ENCODE data around the gene OSGIN1.
A peak's percentile ranks its signal among the peaks of the same experiment; 100 is the strongest.

OSGIN1 gene

GRCh38 chr16:83920894-83921491 is 32.0 kb upstream of the OSGIN1 start:
- peaks cover 5% of the 10 kb centered on the region; the same call in 1 of the 2 replicates for H3K36me3 ChIP-seq (ENCODE audit: insufficient read depth, low read length)
- no peaks in the 10 kb centered on the region for H3K9me3 ChIP-seq (ENCODE audit: control insufficient read depth, insufficient read depth, low read length)
- no peaks in the 10 kb centered on the region for H3K4me1 ChIP-seq (ENCODE audit: insufficient read depth, low read length)
- no peak overlapping the region for H3K9ac ChIP-seq (ENCODE audit: low read depth, low read length)

GRCh38 chr16:83923581-83924365 is 29.3 kb upstream of the OSGIN1 start:
- Histone ChIP-seq H3K9ac (ENCODE audit: low read depth, low read length) (no peak overlapping the region), H3K4me1 (ENCODE audit: insufficient read depth, low read length) (0 out of 2 replicates have a peak, but pooled peaks cover 4% of the 10 kb centered on the region), H3K9me3 (ENCODE audit: control insufficient read depth, insufficient read depth, low read length) (no peaks in the 10 kb centered on the region), H3K36me3 (ENCODE audit: insufficient read depth, low read length) (peaks cover 1% of the 10 kb centered on the region; the same call in 1 of the 2 replicates)

DNA sequence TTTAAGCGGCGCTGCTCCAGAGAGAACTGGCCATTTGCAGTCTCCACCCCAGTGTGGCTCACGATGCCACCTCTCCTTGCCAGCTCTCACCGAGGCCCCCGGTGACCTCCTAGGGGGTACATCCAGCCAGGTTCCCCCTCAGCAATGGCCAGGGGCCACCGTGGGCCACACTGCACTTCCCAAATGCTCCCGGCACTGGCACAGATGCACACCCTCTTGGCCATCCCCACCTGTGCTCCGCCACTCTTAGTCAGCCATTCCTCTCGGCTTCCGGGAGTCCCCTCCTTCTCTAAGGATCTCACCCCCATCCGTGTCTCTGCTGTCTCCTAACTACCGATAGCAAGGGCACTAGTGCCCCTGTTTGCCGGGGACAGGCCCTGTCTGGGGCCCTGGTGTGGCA is 28.4 kb upstream of the OSGIN1 start:
- H3K9me3 ChIP-seq (ENCODE audit: control insufficient read depth, insufficient read depth, low read length), result no peaks in the 10 kb centered on the region
- no peak overlapping the region for H3K9ac ChIP-seq (ENCODE audit: low read depth, low read length)
- 0 out of 2 replicates have a peak, but pooled peaks cover 4% of the 10 kb centered on the region for H3K4me1 ChIP-seq (ENCODE audit: insufficient read depth, low read length)
- no peaks in the 10 kb centered on the region for H3K36me3 ChIP-seq (ENCODE audit: insufficient read depth, low read length)

DNA sequence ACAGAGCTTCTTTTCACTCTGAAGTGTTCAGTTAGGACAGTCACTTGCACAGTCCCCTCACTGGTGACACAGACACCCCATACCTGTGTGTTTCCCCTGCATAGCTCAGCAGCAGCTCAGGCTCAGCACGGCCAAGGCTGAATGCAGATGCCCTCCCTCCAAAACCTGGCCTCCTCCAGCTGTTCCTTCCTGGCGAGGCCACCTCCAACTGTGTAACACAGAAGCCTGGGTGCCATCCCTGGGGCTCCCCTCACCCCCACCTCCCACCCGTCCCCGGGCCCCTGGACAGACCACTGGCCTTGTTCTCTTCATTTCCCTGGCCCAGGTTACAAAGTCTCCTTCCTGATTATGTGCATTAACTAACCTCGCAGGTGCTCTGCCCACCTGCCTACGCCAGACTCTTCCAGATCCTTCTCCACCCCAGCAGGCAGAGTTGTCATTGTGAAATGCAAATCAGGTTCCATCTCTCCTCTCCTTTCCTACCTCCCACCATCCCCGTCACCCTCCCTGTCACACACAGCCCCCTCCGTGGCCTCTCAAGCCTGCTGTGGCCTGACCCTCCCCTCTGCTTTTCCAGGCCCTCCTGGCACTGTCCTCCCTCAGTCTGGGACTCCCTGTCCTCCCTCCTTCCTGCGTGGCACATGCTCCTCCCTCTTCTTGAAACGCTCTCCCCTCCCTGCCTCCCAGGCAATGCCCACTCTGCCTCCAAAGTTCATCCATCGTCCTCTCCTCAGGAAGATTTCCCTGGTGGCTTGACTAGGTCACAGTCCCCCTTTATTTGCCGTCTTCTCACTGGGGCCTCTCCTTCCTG is 27.7 kb upstream of the OSGIN1 start:
- 0 out of 2 replicates have a peak, but pooled peaks cover 4% of the 10 kb centered on the region for H3K4me1 ChIP-seq (ENCODE audit: insufficient read depth, low read length)
- H3K9ac ChIP-seq (ENCODE audit: low read depth, low read length), result no peak overlapping the region
- no peaks in the 10 kb centered on the region for H3K9me3 ChIP-seq (ENCODE audit: control insufficient read depth, insufficient read depth, low read length)
- no peaks in the 10 kb centered on the region for H3K36me3 ChIP-seq (ENCODE audit: insufficient read depth, low read length)

- Histone ChIP-seq H3K4me1 (ENCODE audit: insufficient read depth, low read length) (0 out of 2 replicates have a peak, but pooled peaks cover 4% of the 10 kb centered on the region), H3K9ac (ENCODE audit: low read depth, low read length) (no peak overlapping the region), H3K9me3 (ENCODE audit: control insufficient read depth, insufficient read depth, low read length) (no peaks in the 10 kb centered on the region), H3K36me3 (ENCODE audit: insufficient read depth, low read length) (no peaks in the 10 kb centered on the region)
These were observed 26.9 kb upstream of the OSGIN1 start for GRCh38 chr16:83925957-83926725.

DNA sequence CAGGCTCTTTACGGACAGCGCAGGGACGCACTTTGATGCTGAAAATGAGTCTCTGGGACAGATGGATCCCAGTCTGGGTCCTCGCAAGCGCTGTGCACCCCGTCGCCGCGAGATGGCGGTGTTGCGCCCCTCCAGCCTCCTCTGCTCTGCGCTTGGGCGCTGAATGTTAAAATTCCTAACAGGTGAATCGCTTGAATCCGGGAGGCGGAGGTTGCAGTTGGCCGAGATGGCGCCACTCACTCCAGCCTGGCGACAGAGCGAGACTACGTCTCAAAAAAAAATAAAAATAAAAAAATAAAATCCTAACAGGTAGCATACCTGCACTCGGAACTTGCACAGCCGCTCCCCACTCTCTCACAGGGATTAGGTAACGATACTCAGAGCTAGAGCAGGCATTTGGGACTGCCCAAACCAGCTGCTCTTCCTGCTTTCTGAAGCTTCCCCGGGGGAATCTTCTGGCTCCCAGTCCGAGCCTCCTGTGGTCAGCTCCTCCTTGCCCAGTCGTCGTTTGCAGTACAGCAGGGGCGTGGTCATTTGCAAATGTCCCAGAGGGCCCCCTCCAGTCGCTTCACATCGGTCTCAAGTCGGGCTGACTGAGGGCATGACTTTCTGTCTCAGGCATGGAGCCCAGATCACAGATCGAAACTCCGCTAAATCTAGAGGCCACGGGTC is 26.2 kb upstream of the OSGIN1 start:
- H3K9ac ChIP-seq (ENCODE audit: low read depth, low read length), result peak overlapping the region; percentile 44

GRCh38 chr16:83928341-83929055 is 24.5 kb upstream of the OSGIN1 start:
- H3K9me3 ChIP-seq (ENCODE audit: control insufficient read depth, insufficient read depth, low read length), result no peaks in the 10 kb centered on the region
- H3K9ac ChIP-seq (ENCODE audit: low read depth, low read length), result no peak overlapping the region
- 0 out of 2 replicates have a peak, but pooled peaks cover 4% of the 10 kb centered on the region for H3K4me1 ChIP-seq (ENCODE audit: insufficient read depth, low read length)
- no peaks in the 10 kb centered on the region for H3K36me3 ChIP-seq (ENCODE audit: insufficient read depth, low read length)

More for the DNA sequence above, 26.2 kb upstream of the OSGIN1 start:
- H3K4me1 ChIP-seq (ENCODE audit: insufficient read depth, low read length), result 0 out of 2 replicates have a peak, but pooled peaks cover 4% of the 10 kb centered on the region
- H3K9me3 ChIP-seq (ENCODE audit: control insufficient read depth, insufficient read depth, low read length), result no peaks in the 10 kb centered on the region
- H3K36me3 ChIP-seq (ENCODE audit: insufficient read depth, low read length), result no peaks in the 10 kb centered on the region

DNA sequence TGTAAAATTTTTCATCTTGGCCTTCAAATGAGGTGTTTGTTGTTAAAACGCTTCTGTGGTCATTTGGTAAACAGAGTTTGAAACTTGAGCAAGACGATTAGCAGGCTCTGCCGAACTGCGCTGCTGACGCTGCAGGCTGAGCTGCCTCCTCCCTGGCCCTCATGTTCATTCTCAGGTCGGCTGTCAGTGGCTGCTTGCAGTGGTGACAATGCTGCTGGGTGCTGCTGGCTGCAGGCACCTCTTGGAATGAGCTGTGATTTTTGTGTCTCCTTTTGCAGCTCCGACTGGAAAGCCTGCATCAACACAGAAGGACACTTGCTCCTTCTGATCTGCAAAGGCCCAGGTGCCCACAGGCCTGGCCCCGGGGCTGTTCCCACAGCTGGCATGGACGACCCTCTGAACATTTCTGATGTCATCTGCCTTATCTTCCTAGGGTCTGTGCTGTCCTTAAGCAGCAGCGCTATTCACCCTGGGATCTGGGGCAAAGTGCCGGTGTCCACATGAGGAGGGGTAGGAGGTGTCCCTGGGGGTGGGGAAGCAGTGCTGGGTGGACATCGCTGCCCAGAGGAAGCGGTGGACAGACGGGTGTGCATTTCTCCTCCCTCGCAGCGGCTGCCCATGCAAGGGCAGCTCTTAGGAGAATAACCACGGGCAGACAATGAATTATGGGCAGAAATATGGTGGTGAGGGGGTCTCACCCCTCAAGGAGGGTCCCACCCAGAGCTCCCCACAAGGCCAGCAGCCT is 23.1 kb upstream of the OSGIN1 start:
- H3K9me3 ChIP-seq (ENCODE audit: control insufficient read depth, insufficient read depth, low read length), result no peaks in the 10 kb centered on the region
- H3K36me3 ChIP-seq (ENCODE audit: insufficient read depth, low read length), result no peaks in the 10 kb centered on the region
- H3K9ac ChIP-seq (ENCODE audit: low read depth, low read length), result no peak overlapping the region
- H3K4me1 ChIP-seq (ENCODE audit: insufficient read depth, low read length), result 0 out of 2 replicates have a peak, but pooled peaks cover 4% of the 10 kb centered on the region

DNA sequence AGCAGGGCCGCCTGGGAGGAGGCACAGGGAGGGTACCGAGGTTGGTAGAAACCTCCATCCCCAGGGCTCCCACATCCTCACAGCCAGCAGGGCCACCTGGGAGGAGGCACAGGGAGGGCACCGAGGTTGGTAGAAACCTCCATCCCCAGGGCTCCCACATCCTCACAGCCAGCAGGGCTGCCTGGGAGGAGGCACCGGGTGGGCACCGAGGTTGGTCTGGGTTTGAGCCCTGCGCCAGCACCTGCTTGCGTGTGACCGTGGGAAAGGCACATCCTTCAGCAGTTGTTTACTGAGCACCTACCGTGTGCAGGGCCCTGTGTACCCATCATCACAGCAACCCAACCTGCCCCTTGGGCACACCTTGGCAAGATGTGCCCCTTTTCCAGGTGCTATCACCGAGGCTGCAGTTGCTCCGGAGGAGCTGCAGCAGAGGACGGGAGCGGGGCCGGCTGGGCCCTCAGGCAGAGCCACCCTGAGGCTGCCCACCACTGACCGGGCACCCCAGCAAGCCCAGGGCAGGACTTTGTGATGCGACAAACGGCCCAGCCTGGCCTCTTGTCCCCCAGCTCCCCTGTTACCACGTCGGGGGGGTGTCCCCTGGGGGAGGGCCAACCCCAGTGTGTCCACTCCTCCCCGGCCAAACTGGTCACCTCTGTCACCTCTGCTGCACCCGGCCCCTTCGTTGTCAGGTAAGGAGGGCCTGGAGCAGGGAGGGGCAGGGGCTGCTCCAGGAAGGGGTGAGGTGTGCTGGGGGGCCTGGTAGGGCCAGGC is 22.1 kb upstream of the OSGIN1 start:
- Histone ChIP-seq H3K36me3 (ENCODE audit: insufficient read depth, low read length) (no peaks in the 10 kb centered on the region), H3K9me3 (ENCODE audit: control insufficient read depth, insufficient read depth, low read length) (no peaks in the 10 kb centered on the region), H3K9ac (ENCODE audit: low read depth, low read length) (no peak overlapping the region), H3K4me1 (ENCODE audit: insufficient read depth, low read length) (0 out of 2 replicates have a peak, but pooled peaks cover 4% of the 10 kb centered on the region)

DNA sequence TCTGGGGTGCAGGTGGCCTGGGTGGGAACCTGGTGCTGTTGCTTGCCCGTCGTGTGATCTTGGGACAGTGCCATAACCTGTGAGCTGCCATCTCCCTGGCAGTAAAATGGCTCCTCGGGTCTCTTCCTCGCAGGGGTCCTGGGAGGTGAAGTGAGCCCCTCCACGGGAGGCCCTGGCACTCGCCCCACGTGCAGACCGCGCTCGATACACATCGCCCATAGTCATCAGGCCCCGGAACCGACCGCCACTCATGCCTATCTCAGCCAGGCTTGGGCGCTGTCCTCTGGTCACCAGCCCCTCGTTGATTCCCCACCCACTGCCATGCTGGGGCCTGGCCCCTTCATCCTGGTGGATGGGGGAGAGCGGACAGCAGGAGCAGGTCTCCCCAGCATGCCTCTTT is 21.5 kb upstream of the OSGIN1 start:
- no peak overlapping the region for H3K9ac ChIP-seq (ENCODE audit: low read depth, low read length)
- no peaks in the 10 kb centered on the region for H3K36me3 ChIP-seq (ENCODE audit: insufficient read depth, low read length)
- H3K4me1 ChIP-seq (ENCODE audit: insufficient read depth, low read length), result 0 out of 2 replicates have a peak, but pooled peaks cover 4% of the 10 kb centered on the region
- H3K9me3 ChIP-seq (ENCODE audit: control insufficient read depth, insufficient read depth, low read length), result no peaks in the 10 kb centered on the region

DNA sequence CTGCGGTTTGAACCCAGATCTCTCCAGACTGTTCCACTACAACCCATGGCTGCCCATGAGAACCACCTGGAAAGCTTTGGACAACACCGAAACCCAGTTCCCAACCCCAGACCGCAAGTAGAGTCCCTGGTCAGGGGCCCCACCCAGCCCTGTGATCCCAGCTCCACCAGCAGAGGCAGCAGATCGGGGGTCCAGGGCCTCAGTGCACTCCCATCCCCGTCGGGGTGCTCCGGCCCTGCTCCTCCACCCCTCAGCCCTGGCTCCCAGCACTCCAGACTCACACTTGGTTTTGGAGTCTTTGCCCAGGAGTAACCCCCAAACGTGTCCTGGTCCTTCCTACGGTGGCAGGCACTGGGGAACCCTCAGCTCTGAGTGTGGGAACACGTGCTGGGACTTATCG is 20.7 kb upstream of the OSGIN1 start:
- H3K9ac ChIP-seq (ENCODE audit: low read depth, low read length), result no peak overlapping the region
- no peaks in the 10 kb centered on the region for H3K36me3 ChIP-seq (ENCODE audit: insufficient read depth, low read length)
- 0 out of 2 replicates have a peak, but pooled peaks cover 2% of the 10 kb centered on the region for H3K4me1 ChIP-seq (ENCODE audit: insufficient read depth, low read length)
- H3K9me3 ChIP-seq (ENCODE audit: control insufficient read depth, insufficient read depth, low read length), result no peaks in the 10 kb centered on the region

Measured in ES-I3 (cell line).